ENCODE measurements around the gene ZNF23.

- TF ChIP-seq CTCF (IDR thresholded peaks at IDR 0.05 in 2 of 3, conservative IDR thresholded peaks at IDR 0.05 in 1 of 3; ENCODE audit: control insufficient read depth in 2 of 3, extremely low read depth in 1 of 3, insufficient read depth in 1 of 3, low read depth in 3 of 3, low read length in 3 of 3) (no peak), BHLHE40 (IDR thresholded peaks at IDR 0.05; ENCODE audit: borderline replicate concordance in 1 of 2, low read depth in 2 of 2, low read length in 1 of 2) (no peak), BMI1 (IDR thresholded peaks at IDR 0.05; ENCODE audit: borderline replicate concordance) (no peak), RCOR1 (conservative IDR thresholded peaks at IDR 0.05; ENCODE audit: low read depth, low read length) (no peak), MTA3 (IDR thresholded peaks at IDR 0.05; ENCODE audit: borderline replicate concordance, low read length) (no peak), MXI1 (IDR thresholded peaks at IDR 0.05; ENCODE audit: low read depth, low read length) (no peak), EZH2 (IDR thresholded peaks at IDR 0.05; ENCODE audit: borderline replicate concordance, control insufficient read depth, low read depth, low read length) (no peak)
- TF ChIP-seq, protein P1, sequence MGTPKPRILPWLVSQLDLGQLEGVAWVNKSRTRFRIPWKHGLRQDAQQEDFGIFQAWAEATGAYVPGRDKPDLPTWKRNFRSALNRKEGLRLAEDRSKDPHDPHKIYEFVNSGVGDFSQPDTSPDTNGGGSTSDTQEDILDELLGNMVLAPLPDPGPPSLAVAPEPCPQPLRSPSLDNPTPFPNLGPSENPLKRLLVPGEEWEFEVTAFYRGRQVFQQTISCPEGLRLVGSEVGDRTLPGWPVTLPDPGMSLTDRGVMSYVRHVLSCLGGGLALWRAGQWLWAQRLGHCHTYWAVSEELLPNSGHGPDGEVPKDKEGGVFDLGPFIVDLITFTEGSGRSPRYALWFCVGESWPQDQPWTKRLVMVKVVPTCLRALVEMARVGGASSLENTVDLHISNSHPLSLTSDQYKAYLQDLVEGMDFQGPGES (IDR thresholded peaks at IDR 0.05), result no peak
These were observed 36.3 kb downstream of the ZNF23 start for GRCh38 chr16:71425746-71426068.

All from GM12878 (cell line).